Loucy (cell line): ENCODE measurements around the gene MTMR12.

Experiments
- H2AFZ ChIP-seq: fragments of 200-600 bp; sonication (generic); 2 replicates; pipeline ENCODE4 v1.6.0; 2016; ENCODE audit warnings: antibody characterized with exemption, mild to moderate bottlenecking, low read length, moderate library complexity
- H3F3A ChIP-seq: fragments of 200-600 bp; 2 replicates; pipeline ENCODE4 v1.6.0; 2016; ENCODE audit warnings: antibody characterized with exemption, low read depth, mild to moderate bottlenecking
- H3K27me3 ChIP-seq: fragments of 200-600 bp; sonication (generic); 2 replicates; pipeline ENCODE4 v1.6.1; 2014; ENCODE audit warnings: low read length, mild to moderate bottlenecking; ENCODE audit not compliant: insufficient read depth, poor library complexity, severe bottlenecking
- H3K36me3 ChIP-seq: fragments of 200-600 bp; sonication (generic); 2 replicates; pipeline ENCODE4 v1.6.1; 2016; ENCODE audit warnings: low read length; ENCODE audit not compliant: insufficient read depth
- H3K4me1 ChIP-seq: fragments of 200-600 bp; sonication (generic); 2 replicates; pipeline ENCODE4 v1.5.1; 2014; ENCODE audit warnings: low read length, mild to moderate bottlenecking; ENCODE audit not compliant: insufficient read depth, poor library complexity, severe bottlenecking
- H3K4me2 ChIP-seq: fragments of 200-600 bp; sonication (generic); 2 replicates; pipeline ENCODE4 v1.6.0; 2014; ENCODE audit warnings: antibody characterized with exemption, low read length, low read depth, mild to moderate bottlenecking; ENCODE audit not compliant: poor library complexity, severe bottlenecking
- H3K4me3 ChIP-seq: fragments of 200-600 bp; sonication (generic); 2 replicates; pipeline ENCODE4 v1.5.1; 2014; ENCODE audit warnings: low read length, mild to moderate bottlenecking, mixed read lengths; ENCODE audit not compliant: poor library complexity, severe bottlenecking
- H3K79me2 ChIP-seq: fragments of 200-600 bp; sonication (generic); 2 replicates; pipeline ENCODE4 v1.6.1; 2014; ENCODE audit warnings: low read length; ENCODE audit not compliant: insufficient read depth
- H3K9ac ChIP-seq: fragments of 200-600 bp; sonication (generic); 2 replicates; pipeline ENCODE4 v1.6.0; 2014; ENCODE audit warnings: mild to moderate bottlenecking, low read depth, low read length, moderate library complexity; ENCODE audit not compliant: poor library complexity, severe bottlenecking
- H3K9me2 ChIP-seq: fragments of 200-600 bp; sonication (generic); replicated peaks from 2 replicates; pipeline ENCODE4 v1.6.1; 2016; ENCODE audit warnings: low read depth, low read length, mixed read lengths
- H3K9me3 ChIP-seq: fragments of 200-600 bp; sonication (generic); 2 replicates; pipeline ENCODE4 v1.6.1; 2014; ENCODE audit warnings: mild to moderate bottlenecking, antibody characterized with exemption, low read length, low read depth; ENCODE audit not compliant: insufficient read depth
- H4K20me1 ChIP-seq: fragments of 200-600 bp; sonication (generic); 2 replicates; pipeline ENCODE4 v1.6.0; 2014; ENCODE audit warnings: antibody characterized with exemption, low read length, mild to moderate bottlenecking; ENCODE audit not compliant: insufficient read depth, poor library complexity, severe bottlenecking
- EZH2phosphoT487 ChIP-seq: fragments of 200-600 bp; IDR thresholded peaks from 2 replicates; pipeline ENCODE4 v1.6.1; 2018; ENCODE audit warnings: antibody characterized with exemption, mild to moderate bottlenecking, moderate library complexity, borderline replicate concordance
- TF ChIP-seq, protein P1 (sequence below): fragments of 200-600 bp; sonication (generic); conservative IDR thresholded peaks from 2 replicates; pipeline ENCODE4 v1.5.1; 2014; ENCODE audit warnings: mild to moderate bottlenecking, antibody characterized with exemption, low read length

Gene MTMR12

DNA sequence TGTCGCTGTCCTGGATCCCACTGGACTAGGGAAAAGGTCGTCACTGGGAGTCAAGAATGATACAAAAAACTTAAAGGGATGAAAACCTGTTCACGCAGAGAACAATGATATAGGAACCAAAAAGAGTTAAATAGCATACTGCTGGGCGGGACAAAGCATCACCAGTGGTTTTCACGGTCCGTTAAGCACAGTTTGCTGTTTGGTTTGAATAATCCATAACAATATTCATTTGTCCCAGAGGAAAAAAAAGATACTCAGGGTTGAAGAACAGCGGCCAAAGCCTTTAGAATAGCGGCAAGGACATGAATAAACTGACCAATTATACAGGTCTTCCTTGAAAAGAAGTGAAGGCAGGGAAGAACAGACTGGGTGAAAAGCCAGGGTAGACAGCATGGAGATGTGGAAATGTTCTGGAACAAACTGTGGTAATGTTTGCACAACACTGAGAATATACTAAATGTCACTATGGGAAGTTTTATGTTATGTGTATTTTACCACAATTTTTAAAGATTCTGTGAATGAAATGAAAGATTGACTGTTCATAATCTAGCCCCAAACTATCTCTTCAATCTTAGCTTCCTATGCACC, 60.8 kb downstream of the MTMR12 start:
- peaks cover 36% of the 10 kb centered on the region; the same call in 1 of the 2 replicates for H3K36me3 ChIP-seq
- peaks cover 6% of the 10 kb centered on the region for H3K4me1 ChIP-seq
- H3K9me3 ChIP-seq: no peaks in the 10 kb centered on the region
- H3K9me2 ChIP-seq: no peaks in the 10 kb centered on the region
- no peak for TF ChIP-seq EZH2phosphoT487
- TF ChIP-seq, protein P1, sequence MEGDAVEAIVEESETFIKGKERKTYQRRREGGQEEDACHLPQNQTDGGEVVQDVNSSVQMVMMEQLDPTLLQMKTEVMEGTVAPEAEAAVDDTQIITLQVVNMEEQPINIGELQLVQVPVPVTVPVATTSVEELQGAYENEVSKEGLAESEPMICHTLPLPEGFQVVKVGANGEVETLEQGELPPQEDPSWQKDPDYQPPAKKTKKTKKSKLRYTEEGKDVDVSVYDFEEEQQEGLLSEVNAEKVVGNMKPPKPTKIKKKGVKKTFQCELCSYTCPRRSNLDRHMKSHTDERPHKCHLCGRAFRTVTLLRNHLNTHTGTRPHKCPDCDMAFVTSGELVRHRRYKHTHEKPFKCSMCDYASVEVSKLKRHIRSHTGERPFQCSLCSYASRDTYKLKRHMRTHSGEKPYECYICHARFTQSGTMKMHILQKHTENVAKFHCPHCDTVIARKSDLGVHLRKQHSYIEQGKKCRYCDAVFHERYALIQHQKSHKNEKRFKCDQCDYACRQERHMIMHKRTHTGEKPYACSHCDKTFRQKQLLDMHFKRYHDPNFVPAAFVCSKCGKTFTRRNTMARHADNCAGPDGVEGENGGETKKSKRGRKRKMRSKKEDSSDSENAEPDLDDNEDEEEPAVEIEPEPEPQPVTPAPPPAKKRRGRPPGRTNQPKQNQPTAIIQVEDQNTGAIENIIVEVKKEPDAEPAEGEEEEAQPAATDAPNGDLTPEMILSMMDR: no peak
- H3K4me3 ChIP-seq: no peak overlapping the region
- no peaks in the 10 kb centered on the region for H3K27me3 ChIP-seq
- H3K79me2 ChIP-seq: no peaks in the 10 kb centered on the region
- no peak overlapping the region for H2AFZ ChIP-seq
- no peaks in the 10 kb centered on the region for H4K20me1 ChIP-seq
- H3K4me2 ChIP-seq: no peak overlapping the region
- H3K9ac ChIP-seq: no peak overlapping the region
- H3F3A ChIP-seq: no peaks in the 10 kb centered on the region

DNA sequence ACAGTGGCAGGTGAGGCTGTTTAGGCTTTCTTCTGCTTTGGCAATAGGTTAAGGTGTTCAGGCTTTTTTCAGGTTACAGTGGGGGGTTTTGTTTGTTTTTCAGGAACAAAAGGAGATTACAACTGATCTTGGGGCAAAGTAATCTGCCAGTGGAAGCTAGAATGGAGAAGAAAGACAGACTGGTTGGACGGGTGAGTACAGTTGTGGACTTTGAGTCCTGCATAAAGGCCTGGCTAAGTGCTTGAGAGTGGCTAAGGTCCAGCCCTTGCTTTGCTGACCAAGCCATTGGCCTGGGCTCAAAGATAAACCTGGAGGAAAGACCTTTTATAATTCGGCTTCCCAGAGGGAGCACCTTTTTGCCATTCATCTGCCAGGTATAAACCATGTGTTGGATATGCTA, 63.1 kb downstream of the MTMR12 start:
- Histone ChIP-seq H3K9ac (no peak overlapping the region), H3K4me3 (no peak overlapping the region), H3F3A (no peaks in the 10 kb centered on the region), H3K9me3 (no peaks in the 10 kb centered on the region), H3K9me2 (no peaks in the 10 kb centered on the region), H3K27me3 (no peaks in the 10 kb centered on the region), H3K79me2 (no peaks in the 10 kb centered on the region), H4K20me1 (no peaks in the 10 kb centered on the region), H3K36me3 (peaks cover 29% of the 10 kb centered on the region; the same call in 1 of the 2 replicates), H3K4me1 (peaks cover 6% of the 10 kb centered on the region), H2AFZ (no peak overlapping the region), H3K4me2 (no peak overlapping the region)
- TF ChIP-seq, protein P1: no peak
- no peak for TF ChIP-seq EZH2phosphoT487

DNA sequence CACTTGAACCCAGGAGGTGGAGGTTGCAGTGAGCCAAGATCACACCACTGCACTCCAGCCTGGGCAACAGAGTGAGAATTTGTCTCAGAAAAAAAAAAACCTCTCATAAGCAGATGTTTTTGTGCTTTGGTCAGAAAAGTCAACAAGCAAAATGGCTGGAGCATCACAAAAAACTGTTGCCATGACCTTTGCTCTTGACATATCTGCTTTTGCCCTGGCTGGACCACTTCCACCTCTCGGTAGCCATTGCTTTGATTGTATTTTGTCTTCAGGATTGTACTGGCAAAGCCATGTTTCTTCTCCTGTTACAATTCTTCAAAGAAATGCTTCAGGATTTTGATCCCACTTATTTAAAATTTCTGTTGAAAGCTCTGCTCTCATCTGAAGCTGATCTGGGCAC, 67.0 kb downstream of the MTMR12 start:
- no peaks in the 10 kb centered on the region for H3K4me1 ChIP-seq
- H4K20me1 ChIP-seq: no peaks in the 10 kb centered on the region
- H3F3A ChIP-seq: no peaks in the 10 kb centered on the region
- TF ChIP-seq, protein P1: no peak
- no peak for TF ChIP-seq EZH2phosphoT487
- no peak overlapping the region for H3K4me3 ChIP-seq
- no peak overlapping the region for H3K9ac ChIP-seq
- H3K79me2 ChIP-seq: no peaks in the 10 kb centered on the region
- no peaks in the 10 kb centered on the region for H3K27me3 ChIP-seq
- H3K36me3 ChIP-seq: peaks cover 39% of the 10 kb centered on the region; the same call in 1 of the 2 replicates
- no peak overlapping the region for H3K4me2 ChIP-seq
- no peak overlapping the region for H2AFZ ChIP-seq
- H3K9me2 ChIP-seq: no peaks in the 10 kb centered on the region
- no peaks in the 10 kb centered on the region for H3K9me3 ChIP-seq
